Adipose tissue (tissue), 3 donors: ENCODE measurements around the gene FAM240A. TPM values are rescaled to one million over a fixed set of nuclear protein-coding genes. Genes with fewer than 3 reads are reported as not detected.

Source experiments
- H3K27ac ChIP-seq: one replicate; pipeline ENCODE4 v1.5.1; 2013; ENCODE audit warnings: low read depth, low read length
- WGBS, 3 donors: extraction: QIAGEN DNeasy Blood & Tissue Kit; methylation state at CpG; one replicate each; pipeline ENCODE4 v1.1.7; 2013; 5-methylcytosine and 5-hydroxymethylcytosine counted together
- polyA plus RNA-seq, 3 donors: library from polyadenylated mRNA; stranded (reverse); fragments of 200-250 nt; gene quantifications; one replicate each; pipeline ENCODE4 v1.2.3, GENCODE V29; 2013
- donor health status: healthy with polysubstance abuse.
- donor health status: Bipolar disorder and iron deficiency.
- donor health status: healthy.

FAM240A gene
- polyA plus RNA-seq, 3 donors = not detected

DNA sequence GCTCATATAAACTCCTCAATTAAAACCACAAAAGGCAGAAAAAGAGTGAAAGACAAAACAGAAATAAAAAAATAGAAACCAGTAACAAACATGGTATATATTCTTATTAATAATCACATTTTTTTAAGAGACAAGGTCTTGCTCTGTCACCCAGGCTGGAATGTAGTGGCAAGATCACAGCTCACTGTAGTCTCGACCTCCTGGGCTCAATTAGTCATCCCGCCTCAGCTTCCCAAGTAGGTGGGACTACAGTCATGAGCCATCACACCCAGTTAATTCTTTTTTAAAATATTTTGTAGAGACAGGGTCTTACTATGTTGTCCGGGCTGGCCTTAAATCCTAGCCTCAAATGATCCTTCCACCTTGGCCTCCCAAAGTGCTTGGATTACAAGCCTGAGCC, 37.1 kb downstream of the FAM240A start:
- 84 to 92% (median 87%) methylated on average over 3 of the region's 3 CpGs for WGBS, 3 donors
- H3K27ac ChIP-seq = no peak overlapping the region

DNA sequence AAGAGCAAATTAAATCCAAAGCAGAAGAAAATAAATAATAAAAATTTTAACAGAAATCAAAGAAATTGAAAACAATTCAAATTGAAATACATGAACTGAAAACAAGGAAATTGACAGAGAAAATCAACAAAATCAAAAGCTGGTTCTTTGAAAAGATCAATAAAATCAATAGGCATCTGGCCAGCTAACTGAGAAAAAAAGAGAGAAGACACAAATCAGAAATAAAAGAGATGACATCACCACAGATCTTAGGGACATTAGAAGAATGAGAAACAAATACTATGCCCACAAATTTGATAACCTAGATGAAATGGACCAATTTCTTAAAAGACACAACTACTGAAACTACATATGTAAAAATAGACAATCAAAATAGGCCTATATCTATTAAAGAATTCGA, 38.8 kb downstream of the FAM240A start:
- WGBS, 3 donors = 58 to 70% (median 68%) methylated on average over 1 of the region's 1 CpG
- no peak overlapping the region for H3K27ac ChIP-seq

DNA sequence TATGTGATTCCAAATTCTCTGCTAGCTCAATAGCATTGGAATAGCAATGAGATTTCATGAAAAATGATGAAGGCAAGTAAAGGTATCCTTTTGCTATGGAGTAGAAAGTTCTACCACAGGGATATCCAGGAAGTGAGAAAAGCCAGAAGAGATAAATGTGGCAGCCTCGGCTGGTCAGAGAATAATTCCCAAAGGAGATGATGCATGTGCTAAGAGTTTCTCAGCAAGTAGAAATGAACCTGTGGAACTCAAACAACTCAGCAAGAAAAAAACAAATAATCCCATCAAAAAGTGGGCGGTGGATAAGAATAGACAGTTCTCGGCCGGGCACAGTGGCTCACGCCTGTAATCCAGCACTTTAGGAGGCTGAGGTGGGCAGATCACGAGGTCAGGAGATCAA, 42.9 kb downstream of the FAM240A start:
- 75 to 77% (median 76%) methylated on average over 6 of the region's 6 CpGs for WGBS, 3 donors
- no peak overlapping the region for H3K27ac ChIP-seq

DNA sequence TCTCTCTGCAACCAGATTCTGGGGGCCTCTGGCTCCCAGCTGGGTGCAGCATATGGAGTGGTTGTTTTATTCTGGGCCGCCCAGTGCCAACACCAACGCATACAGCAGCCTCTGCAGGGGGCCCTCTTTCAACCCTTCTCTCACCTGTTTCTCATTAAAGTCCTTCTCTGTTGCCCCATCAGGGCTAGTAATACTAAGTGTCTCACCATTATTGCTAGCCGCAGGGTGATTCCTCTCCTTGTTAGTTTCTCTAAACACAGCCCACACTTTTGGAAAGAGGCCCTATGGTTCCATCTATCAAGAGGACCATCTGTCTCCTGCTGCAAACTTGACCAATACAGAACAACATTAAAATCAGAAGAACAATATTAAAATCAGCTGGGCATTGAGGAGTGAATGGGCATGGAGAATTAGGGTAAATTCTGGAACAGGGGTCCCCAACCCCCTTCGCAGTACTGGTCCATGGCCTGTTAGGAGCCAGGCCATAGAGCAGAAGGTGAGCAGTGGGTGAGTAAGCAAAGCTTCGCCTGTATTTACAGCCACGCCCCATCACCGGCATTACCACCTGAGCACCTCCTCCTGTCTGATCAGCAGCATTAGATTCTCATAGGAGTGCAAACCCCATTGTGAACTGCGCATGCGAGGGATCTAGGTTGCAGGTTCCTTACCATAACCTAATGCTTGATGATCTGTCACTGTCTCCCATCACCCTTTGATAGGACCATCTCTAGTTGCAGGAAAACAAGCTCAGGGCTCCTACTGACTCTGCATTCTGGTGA, 44.6 kb downstream of the FAM240A start:
- no peak overlapping the region for H3K27ac ChIP-seq
- WGBS, 3 donors = 87 to 90% (median 89%) methylated on average over 9 of the region's 9 CpGs

DNA sequence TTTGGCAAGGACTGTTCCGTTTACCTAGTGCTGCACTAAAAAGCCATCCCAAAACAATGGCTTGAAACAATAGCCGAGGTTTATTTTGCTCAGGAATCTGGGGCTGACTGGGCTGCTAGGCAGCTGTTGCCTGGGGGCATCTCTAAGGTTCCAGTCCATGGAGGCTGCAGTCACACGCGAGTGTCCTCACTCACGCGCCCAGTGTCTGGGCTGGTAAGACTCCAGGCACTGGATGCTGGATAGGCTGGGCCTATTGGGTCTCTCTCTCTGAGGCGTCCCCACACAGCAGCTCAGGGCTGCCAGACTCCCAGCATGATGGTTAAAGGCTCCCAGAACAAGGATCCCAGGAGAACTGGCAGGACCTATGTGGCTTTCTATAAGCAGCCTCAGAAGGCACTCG, 47.0 kb downstream of the FAM240A start:
- 92 to 94% (median 94%) methylated on average over 8 of the region's 8 CpGs for WGBS, 3 donors
- H3K27ac ChIP-seq = no peak overlapping the region

DNA sequence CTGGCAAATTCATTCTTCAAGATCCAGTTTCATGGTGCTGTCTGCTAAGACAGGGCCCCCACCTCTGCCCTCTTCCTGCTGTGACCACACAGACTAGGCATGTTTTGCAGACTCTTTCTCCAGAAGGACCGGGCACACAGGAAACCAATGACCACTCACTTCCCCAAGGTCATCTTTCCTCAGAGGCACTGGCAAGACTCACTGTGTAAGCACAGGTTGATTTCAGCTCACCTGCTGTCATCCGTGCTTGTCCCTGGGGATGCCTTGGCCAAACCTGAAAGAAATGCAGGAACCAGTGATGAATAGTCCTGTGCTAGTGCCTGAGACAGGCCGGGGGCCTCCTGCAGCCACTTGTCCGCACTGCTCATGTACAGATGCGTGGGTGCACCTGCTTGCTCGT, 47.7 kb downstream of the FAM240A start:
- H3K27ac ChIP-seq = no peak overlapping the region
- 71 to 85% (median 83%) methylated on average over 6 of the region's 6 CpGs for WGBS, 3 donors

DNA sequence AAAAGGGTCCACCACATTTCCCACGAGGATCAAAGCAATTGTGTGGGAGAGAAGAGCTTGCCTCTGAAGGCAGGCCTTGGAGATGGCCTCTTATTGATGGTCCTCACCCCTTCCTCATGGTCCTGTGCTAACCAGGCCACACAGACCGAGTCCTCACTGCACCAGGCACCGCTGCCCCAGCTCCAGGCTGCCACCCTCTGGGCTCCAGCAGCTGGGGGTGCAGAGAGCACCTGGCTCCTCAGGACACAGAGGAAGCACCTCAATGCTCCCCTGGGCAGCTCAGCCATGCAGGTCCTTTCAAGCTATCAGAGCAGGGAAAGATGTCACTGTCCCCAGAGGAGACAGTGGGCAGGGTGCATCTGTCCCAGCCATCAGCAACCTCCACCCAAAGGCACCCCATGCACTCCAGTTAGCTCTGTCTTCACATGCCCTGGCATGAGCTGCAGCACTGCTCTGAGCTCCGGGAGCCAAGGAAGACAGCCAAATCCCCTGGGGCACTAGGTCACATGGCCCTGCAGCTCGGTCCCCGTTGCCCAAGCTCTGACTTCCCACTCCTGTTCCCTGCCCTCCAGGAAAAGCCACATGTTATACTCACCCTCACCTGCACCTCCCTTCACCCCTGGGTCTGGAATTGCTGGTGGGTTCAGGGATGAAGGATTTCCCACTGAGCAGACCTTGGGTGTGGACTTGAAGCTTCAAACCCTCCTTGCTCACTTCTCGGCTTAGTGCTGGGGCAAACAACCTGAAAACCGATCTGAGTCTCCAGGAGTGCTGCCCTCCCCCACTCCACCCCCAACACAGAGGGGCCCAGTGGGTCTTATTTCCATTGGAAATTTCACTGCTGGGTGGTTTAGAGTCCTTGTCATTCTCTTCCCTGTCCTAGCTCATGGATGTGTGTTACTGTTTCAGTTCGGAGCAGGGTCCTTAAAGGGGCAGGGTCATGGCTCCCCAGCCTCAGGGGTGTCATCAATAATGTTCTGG, 48.5 kb downstream of the FAM240A start:
- 51 to 60% (median 52%) methylated on average over 9 of the region's 9 CpGs for WGBS, 3 donors
- no peak overlapping the region for H3K27ac ChIP-seq

DNA sequence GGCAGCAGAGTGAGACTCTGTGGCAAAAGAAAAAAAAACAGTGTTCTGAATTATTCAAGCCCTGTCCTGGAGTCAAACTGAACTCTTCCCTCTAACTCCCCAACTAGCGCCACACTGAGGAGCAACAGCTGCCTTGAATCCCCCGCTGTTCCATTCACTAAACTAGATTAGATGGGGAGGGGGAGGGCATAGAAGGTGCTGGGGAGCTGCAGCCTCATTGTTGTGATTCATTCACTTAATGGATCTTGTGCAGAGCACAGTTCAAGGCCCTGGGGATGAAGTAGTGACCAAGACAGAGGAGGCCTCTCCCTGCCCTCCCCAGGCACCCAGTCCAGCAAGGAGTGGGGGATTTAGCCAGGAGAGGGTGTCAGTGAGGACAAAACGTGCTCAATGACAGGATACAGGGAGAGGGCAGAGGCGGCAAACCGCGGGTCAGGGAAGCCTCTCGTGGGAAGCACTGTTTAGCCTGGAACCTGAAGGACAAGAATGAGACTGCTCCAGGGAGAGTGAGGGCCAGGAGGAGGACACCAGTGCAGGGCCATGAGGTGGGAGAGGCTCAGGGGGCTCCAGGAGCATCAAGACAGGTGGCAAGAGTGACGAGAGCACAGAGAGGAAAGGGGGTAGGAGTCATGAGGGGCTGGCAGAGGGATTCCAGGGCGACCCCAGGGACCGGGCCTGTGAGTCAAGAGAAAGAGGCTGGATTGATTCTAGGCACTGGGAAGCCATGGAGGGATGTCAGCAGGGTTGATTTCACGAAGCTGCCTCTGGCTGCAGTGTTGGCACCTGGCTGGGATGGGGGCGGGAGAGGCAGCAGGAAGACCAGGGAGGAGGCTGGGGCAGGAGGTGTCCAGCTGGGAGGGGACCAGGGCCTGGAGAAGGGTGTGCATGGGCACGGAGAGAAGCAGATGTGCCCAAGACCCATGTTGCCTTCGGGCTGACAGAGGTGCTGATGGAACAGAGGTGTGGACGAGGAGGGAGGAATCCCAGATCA, 49.7 kb downstream of the FAM240A start:
- 81 to 82% (median 82%) methylated on average over 15 of the region's 15 CpGs for WGBS, 3 donors

DNA sequence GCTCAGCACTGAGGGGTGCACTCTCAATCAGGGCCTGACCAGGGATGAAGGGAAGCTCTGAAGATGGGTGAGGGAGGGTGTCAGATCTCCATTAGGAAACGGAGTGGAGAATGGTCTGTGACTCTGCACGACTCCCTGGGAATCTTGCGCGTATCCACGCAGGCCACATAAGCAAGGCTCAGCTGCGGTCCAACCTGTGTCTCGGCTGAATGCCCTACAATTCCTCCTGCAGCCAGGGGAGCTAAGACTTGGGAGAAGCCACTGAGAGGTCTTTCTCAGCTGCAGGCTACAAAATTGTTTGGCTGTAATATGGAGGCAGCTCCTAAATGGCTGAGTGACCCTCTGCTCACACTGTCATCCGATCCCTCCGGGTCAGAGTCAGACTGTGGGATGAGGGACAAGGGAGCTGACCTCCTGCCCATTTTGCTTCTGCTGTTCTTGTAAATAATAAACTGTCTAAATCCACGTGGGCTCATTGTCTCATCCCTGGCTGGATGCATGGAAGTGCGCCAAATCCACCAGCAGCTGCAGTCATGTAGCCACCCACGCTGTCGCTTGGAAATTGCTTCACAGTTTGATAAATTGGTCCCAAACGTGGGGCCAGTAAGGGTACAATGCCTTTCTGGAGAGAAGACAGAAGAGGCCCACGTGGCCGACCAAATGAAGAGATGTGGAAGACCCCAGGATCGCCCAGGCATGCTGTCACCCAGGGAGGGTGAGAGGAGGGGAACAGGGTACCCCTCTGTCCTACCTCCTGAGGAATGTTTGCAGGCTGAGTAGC, 50.6 kb downstream of the FAM240A start:
- 51 to 55% (median 55%) methylated on average over 17 of the region's 17 CpGs for WGBS, 3 donors
- H3K27ac ChIP-seq = no peak overlapping the region

More for the DNA sequence above, 49.7 kb downstream of the FAM240A start:
- H3K27ac ChIP-seq = no peak overlapping the region

DNA sequence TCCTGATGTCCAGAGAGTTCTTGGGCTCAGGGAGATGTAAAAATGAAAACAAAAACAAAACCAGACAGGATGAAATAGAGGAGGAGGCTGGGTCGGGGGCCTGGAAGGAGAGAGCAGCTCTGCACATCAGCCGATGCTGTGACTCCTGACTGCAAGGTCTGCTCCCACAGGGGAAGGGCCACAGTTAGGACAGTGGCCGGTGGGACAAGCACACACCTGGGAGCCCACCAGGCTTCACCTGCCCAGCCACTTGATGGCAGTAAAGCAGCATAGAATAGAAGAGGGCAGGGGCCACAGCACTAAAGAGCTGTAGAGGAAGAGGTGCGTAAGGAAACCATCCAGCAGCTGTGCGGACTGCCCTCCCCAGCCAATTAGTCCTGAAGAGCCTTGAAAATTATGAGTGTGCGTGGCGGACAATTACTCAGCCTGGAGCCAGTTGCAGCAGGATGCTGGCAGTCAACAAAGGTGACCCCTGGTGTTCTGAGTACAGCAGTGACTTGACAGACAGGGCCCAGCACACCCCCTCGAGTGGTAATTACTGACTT, 51.3 kb downstream of the FAM240A start:
- 40 to 65% (median 55%) methylated on average over 8 of the region's 8 CpGs for whole genome bisulfite sequencing, 3 donors
- no peak overlapping the region for H3K27ac ChIP-seq

DNA sequence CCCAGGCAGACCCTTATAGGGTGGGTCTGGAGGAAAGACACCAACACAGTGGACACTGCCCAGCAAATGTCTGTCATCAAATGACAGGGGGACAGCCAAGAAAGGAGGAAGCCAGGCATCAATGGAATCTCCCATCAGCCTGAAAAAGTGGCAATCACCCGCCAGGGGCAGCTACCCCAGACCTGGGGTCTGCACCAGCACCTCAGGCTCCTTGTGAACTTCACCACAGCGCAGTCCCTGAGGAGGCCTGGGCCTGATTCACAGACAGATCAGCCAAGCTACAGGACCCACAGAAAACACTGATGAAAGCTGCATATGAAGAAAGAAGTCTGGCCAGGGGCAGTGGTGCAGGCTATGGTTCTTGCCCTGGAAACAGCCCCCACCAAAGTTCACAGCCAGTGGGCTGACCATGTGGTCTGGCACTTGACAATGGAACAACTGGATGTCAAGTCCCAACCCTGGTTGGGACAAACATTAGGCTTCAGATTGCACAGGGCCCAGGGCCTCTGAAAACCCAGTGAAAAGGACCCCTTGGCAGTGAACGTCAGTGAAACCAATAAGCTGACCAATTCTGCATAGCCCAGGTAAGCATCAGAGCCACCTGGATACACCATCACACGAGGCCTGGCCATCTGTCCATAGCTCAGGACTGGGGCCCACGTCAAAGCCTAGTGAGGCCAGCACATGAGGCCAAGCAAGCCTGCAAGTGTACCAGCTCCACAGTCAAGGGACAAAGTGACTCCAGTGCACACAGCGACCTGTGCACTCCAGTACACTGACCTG, 52.1 kb downstream of the FAM240A start:
- 92 to 95% (median 94%) methylated on average over 6 of the region's 6 CpGs for WGBS, 3 donors
- H3K27ac ChIP-seq = no peak overlapping the region

DNA sequence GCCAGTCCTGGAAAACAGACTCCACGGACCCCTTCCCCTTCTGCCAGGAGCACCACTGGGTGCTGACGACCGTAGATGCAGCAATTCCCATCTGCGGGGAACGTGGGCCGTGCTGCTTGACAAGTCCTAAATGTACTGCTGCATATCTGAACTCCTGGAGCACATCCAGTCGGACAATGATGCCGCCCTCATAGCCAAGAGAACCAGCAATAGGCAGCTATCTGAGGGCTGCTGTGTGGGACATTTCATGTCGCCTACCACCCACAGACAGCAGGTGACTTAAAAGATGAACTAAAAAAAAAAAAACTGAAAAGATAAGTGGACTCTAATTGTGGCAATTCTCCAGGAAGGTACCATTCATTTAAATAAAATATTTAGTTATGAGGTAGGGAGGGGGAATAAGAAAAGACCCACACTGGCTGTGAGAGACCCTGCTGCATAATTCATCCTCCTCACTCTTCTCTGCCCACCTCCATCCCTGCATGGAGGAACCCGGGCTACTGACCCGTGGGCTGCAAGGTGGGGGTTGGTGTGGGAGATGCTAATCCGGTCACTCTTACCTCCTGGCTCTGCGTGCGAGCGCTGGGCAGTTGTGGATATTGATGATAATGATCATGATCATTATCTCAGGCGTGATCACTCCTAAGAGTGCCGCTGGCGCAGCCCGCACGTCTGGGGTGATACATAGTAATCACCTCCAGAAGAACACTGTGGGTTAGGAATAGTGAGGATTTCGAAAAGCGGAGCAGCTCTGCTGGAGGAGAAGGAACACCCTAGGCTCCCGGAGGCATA, 52.8 kb downstream of the FAM240A start:
- WGBS, 3 donors = 74 to 87% (median 74%) methylated on average over 23 of the region's 23 CpGs
- no peak overlapping the region for H3K27ac ChIP-seq

DNA sequence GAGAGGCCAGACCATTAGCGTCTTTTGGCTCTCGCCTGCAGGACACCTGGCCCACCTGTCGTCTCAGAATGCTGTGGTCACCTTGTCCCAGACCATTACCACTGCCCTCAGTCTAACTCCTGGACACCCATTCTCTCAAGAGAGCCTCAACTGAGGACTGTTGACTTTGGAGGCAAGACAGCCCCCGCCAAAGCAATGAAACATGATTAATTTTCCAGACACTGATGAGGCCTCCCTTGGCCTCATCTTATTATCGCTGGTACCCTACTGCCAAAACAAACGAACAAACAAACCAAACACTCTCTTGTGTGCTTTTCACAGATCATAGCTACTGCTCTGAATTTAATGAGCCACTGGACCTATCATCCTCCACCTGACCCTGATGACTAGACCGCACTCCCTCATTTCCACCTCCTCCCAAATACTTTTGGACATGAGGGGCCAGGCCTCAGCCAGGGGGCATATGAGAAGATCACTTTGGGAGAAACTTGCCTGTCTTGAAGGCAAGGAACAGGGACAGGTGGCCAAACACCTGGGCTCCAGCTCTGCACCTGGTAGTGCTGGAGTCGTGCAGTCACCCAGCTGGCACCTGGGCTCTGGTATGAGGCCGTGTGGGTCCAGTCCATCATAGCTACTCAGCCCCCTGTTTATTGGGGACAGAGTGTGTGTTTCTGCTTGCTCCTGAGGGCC, 53.6 kb downstream of the FAM240A start:
- 60 to 90% (median 88%) methylated on average over 9 of the region's 9 CpGs for WGBS, 3 donors
- no peak overlapping the region for H3K27ac ChIP-seq

DNA sequence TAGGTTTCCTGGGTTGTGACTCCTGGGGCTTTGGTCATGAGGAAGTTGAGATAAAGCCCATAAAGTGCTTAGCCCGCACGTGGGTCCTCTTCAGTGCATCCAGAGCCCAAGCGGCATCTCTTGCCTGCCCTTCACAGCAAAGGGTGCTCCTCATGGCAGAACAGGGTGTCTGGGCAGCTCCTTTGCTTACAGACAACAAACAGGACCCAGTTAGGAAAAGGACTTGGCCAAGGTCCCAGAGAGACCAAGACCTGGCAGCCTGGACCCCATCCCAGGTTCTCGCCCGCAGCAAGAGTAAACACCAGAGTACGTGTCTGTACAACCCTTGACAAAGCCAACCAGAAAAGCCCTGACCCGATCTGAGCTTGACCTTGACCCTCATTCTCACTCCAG, 54.1 kb downstream of the FAM240A start:
- H3K27ac ChIP-seq = no peak overlapping the region
- 54 to 89% (median 88%) methylated on average over 7 of the region's 7 CpGs for WGBS, 3 donors

DNA sequence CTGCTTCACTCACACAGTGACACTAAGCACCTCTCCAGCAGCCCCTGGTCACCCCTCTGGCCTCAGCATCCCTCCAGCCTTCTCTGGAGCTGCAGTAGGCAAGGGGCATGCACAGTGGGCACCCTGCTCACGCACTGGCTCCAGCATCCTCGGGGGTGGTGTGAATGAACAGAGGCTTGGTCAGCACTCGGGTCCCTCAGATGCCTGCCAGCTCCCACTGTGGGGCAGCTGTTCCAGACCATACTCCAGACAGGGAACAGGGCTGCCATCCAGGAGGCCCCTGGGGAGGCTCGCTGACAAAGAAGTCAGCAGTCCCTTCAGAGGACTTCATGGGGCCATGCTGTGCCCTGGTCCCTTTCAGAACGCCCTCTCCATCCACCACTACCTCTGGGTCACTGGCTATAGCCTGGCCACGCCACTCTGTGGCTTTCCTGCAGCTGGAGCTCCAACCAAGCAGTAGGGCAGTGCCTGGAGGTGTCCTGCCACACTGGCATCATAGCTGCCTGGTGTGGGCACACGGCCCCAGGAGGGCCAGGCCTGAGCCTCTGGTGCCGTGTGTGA, 54.8 kb downstream of the FAM240A start:
- 82 to 93% (median 91%) methylated on average over 8 of the region's 8 CpGs for WGBS, 3 donors
- H3K27ac ChIP-seq = no peak overlapping the region
